Gastroesophageal sphincter (tissue), 3 donors: ENCODE results near the gene MTARC1.

Experiments used
- POLR2A ChIP-seq, 2 donors: fragments of 450-650 bp; IDR thresholded peaks; one replicate each; pipeline ENCODE4 v1.6.1; 2017; ENCODE audit warnings: antibody characterized with exemption in 2 of 2, mild to moderate bottlenecking in 2 of 2, moderate library complexity in 1 of 2
- POLR2AphosphoS5 ChIP-seq: sonication (generic); formaldehyde crosslinking; IDR thresholded peaks from one replicate; pipeline ENCODE4 v1.6.1; 2017; ENCODE audit warnings: antibody characterized with exemption
- TF ChIP-seq, protein P1 (sequence below), 4 experiments: fragments of 200-600 bp in 2 of 4; fragments of 450-650 bp in 2 of 4; sonication (generic) in 1 of 4; IDR thresholded peaks; one replicate each; pipeline ENCODE4 v1.5.1; 2017 to 2019; ENCODE audit warnings: antibody characterized with exemption in 4 of 4, mild to moderate bottlenecking in 2 of 4, moderate library complexity in 2 of 4

- TF ChIP-seq, protein P1, sequence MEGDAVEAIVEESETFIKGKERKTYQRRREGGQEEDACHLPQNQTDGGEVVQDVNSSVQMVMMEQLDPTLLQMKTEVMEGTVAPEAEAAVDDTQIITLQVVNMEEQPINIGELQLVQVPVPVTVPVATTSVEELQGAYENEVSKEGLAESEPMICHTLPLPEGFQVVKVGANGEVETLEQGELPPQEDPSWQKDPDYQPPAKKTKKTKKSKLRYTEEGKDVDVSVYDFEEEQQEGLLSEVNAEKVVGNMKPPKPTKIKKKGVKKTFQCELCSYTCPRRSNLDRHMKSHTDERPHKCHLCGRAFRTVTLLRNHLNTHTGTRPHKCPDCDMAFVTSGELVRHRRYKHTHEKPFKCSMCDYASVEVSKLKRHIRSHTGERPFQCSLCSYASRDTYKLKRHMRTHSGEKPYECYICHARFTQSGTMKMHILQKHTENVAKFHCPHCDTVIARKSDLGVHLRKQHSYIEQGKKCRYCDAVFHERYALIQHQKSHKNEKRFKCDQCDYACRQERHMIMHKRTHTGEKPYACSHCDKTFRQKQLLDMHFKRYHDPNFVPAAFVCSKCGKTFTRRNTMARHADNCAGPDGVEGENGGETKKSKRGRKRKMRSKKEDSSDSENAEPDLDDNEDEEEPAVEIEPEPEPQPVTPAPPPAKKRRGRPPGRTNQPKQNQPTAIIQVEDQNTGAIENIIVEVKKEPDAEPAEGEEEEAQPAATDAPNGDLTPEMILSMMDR (IDR thresholded peaks at IDR 0.05), result no peak
- TF ChIP-seq POLR2A (IDR thresholded peaks at IDR 0.05), result no peak
- TF ChIP-seq POLR2AphosphoS5, result no peak
These were observed 716 bp upstream of the MTARC1 start for GRCh38 chr1:220786057-220786336.
